ENCODE results near the gene MED23.

MED23 gene, protein sequence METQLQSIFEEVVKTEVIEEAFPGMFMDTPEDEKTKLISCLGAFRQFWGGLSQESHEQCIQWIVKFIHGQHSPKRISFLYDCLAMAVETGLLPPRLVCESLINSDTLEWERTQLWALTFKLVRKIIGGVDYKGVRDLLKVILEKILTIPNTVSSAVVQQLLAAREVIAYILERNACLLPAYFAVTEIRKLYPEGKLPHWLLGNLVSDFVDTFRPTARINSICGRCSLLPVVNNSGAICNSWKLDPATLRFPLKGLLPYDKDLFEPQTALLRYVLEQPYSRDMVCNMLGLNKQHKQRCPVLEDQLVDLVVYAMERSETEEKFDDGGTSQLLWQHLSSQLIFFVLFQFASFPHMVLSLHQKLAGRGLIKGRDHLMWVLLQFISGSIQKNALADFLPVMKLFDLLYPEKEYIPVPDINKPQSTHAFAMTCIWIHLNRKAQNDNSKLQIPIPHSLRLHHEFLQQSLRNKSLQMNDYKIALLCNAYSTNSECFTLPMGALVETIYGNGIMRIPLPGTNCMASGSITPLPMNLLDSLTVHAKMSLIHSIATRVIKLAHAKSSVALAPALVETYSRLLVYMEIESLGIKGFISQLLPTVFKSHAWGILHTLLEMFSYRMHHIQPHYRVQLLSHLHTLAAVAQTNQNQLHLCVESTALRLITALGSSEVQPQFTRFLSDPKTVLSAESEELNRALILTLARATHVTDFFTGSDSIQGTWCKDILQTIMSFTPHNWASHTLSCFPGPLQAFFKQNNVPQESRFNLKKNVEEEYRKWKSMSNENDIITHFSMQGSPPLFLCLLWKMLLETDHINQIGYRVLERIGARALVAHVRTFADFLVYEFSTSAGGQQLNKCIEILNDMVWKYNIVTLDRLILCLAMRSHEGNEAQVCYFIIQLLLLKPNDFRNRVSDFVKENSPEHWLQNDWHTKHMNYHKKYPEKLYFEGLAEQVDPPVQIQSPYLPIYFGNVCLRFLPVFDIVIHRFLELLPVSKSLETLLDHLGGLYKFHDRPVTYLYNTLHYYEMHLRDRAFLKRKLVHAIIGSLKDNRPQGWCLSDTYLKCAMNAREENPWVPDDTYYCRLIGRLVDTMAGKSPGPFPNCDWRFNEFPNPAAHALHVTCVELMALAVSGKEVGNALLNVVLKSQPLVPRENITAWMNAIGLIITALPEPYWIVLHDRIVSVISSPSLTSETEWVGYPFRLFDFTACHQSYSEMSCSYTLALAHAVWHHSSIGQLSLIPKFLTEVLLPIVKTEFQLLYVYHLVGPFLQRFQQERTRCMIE (N-terminal part only)

DNA sequence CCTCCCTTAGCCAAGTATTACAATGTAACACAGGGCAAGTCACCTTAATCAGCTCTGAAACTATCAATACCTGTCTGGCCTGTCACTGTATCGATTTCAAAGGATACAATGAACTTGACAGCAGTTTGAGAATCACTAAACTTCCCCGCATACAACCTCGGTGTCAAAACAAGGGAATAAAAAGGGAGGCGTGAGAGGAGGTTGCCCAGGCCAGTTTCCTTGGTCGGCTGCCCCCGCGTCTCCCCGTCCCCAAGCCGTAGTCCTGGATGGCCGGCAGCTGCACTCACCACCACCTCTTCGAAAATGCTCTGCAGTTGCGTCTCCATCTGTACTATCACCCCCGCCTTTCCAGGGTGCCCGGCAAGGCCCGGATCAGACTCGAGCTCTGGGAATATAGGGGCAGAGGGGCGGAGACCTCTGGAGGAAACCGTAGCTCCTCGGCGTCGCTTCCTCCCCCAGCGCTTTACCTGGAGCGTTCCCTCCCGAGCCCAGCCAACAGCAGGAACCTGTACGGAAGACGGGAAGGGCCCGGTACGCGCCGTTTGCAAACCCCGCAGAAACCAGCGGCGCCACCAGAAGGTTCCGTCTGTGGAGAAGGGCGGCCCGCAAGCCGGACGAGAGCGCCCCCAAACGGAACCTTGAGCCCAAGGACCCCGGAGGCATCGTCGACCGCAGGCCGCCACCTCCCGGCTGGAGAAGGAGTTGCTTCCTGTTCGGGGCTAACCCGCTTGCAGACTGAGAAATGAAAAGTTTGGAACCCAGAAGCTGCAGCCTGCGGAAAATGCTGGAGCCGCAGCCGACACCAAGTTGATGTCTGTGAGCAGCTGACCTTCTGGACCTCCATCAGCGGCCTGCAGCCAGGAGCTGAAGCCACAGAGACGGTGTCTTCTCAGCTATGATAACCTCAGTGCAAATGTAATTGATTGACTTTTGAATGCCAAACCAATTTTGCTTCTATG lies at the start of gene MED23:
Gene MED23, minus strand, starts transcription at position 519 of the 959 bp plus-strand sequence. Its CDS starts 193 bp downstream, at position 326.
- in situ Hi-C loops (cut with HindIII; ENCODE audit: low sequenced_read_pairs): no loop called here

DNA sequence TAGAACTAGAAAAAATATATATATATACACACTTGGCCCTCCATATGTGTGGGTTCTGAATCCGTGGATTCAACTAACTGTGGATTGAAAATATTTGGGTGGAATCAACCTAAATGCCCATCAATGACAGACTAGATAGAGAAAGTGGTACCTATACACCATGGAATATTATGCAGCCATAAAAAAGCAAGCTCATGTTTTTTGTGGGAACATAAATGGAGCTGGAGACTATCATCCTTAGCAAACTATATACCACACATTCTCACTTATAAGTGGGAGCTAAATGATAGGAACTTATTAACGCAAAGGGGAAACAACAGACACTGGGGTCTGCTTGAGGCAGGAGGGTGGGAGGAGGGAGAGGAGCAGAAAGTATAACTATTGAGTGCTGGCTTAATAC lies 45.1 kb upstream of the MED23 start:
- in situ Hi-C loops (cut with HindIII; ENCODE audit: low sequenced_read_pairs): no loop called here

DNA sequence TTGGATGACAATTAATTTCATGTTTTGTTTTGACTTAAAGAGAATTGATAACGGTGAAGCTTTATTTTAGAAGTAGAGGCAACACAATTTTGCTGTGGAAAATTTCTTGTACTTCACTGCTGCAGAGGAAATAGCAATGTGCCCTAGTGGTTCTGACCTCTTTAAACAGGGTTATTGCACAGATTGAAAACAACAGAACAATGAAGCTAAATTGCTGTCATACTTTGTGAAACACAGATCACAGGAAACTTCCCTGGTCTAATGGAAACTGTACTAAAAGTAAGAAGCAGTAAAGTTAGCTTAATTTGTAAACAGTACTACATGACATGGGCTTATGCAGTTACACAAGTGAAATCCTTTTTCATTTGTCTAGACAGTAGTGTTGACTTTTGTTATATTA lies 41.8 kb upstream of the MED23 start:
- in situ Hi-C loops (cut with HindIII; ENCODE audit: low sequenced_read_pairs): no loop called here

DNA sequence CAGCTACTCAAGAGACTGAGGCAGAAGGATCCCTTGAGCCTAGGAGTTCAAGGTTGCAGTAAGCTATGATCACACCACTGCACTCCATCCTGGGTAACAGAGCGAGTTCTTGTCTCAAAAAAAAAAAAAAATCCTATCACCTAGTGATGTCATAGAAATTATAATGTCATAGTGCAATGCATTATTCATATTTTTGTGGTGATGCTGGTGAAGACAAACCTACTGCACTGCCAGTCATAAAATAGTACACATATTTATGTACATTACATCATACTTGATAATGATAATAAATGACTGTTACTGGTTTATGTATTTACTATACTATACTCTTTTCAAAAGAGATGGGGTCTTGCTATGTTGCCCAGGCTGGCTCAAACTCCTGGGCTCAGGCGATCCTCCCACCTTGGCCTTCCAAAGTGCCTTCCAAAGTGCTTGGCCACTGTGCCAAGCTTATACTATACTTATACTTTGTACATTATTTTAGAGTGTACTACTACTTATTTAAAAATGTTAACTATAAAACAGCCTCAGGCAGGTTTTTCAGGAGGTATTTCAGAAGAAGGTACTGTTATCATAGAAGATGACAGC lies 35.6 kb upstream of the MED23 start:
- in situ Hi-C loops (cut with HindIII; ENCODE audit: low sequenced_read_pairs): no loop called here

DNA sequence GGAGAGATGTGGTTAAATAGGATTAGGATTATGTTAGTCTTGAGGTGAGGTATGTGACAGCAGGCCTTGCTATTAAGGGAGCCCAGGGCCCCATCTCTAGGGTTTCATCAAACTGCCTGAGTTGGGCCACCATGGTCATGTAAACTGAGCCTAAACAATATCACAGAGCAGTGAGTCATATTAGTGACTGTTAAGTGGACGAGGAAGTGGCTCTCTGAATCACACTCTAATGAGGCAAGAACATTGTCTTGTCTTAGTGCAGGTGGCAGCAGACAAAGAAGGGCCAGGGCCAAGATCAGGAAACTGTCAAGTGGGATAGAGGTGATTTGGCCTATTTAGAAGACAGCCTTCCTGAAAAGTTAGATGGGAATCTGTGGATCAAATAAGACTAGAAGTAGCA lies 32.2 kb upstream of the MED23 start:
- in situ Hi-C loops (cut with HindIII; ENCODE audit: low sequenced_read_pairs): no loop called here

DNA sequence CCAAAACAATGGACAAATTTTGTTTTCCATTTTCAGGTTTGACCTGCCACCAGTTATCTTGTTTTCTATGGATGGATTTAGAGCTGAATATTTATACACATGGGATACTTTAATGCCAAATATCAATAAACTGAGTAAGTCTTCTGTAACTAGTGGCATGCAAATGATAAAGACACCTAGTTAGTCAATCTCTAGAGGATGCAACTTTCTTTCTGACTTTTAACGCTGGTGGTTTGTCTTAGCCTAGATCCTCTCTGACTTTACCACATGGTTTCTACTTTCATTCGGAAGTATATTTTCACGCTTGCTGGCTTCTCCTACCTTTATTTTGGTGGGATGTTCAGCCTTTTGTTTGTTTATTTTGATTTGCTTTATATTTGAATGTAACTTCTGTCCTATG lies 30.2 kb upstream of the MED23 start:
- in situ Hi-C loops (cut with HindIII; ENCODE audit: low sequenced_read_pairs): no loop called here

DNA sequence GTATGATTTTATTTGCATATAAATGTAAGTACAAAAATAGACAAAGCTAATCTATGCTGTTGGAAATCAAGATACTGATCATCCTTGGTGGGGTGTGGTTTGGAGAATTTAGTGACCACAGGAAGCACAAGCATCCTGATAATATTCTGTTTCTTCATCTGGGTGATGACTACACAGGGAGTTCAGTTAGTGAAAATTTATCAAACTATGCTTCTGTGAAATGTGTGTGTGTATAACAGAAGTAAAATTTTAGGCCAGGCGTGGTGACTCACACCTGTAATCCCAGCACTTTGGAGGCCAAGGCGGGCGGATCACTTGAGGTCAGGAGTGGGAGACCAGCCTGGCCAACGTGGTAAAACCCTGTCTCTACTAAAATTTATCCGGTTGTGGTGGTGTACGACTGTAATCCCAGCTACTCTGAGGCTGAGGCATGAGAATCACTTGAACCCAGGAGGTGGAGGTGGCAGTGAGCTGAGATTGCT lies 29.6 kb upstream of the MED23 start:
- in situ Hi-C loops (cut with HindIII; ENCODE audit: low sequenced_read_pairs): no loop called here

DNA sequence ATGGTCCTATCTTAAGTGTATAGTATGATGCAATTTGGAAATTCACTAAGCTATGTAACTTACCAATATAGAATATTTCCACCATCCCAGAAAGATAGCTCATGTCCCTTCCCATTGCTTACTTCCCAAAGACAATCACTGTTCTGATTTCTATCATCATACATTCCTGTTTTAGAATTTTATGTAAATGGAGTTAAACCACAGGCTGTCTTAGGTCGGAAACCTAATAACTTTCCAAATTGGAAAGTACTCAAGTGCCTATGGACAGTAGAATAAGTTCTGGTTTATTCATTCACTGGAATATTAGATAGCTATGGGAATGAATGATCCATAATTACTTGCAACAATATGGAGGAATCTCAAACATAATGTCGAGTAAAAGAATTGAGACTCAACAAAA lies 29.2 kb upstream of the MED23 start:
- in situ Hi-C loops (cut with HindIII; ENCODE audit: low sequenced_read_pairs): no loop called here

DNA sequence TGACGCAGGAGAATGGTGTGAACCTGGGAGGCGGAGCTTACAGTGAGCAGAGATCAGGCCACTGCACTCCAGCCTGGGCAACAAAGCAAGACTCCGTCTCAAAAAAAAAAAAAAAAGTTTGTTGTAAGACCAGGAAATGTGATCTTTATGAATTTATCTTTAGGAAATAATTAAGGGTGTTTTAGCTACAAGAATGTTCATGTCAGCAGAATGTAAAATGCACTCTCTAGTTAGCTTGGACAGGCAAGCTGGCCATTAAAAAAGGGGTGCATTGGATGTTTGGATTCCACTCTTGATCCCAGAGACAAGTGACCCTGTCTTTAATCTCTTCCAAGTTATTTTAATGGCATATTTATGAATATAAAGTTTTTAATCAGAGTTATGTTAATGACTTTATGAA lies 28.6 kb upstream of the MED23 start:
- in situ Hi-C loops (cut with HindIII; ENCODE audit: low sequenced_read_pairs): no loop called here

DNA sequence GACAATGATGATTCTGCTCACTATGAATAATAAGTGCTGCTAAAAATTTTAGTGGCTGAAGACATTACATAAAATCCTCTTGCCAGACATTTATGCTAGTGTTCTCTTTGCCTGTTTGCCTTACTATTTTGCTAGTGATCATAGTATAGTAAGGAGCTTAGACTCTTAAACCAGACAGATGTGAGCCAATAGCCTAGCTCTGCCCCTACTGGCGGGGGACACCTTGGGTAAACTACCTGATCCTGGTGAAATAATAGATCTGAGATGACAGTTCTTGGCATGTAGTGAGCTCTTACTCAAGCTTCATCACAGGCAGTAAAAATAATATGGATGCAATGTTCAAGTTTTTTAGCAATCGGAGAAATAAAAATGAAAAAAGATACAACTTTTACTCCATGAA lies 27.9 kb upstream of the MED23 start:
- in situ Hi-C loops (cut with HindIII; ENCODE audit: low sequenced_read_pairs): no loop called here

DNA sequence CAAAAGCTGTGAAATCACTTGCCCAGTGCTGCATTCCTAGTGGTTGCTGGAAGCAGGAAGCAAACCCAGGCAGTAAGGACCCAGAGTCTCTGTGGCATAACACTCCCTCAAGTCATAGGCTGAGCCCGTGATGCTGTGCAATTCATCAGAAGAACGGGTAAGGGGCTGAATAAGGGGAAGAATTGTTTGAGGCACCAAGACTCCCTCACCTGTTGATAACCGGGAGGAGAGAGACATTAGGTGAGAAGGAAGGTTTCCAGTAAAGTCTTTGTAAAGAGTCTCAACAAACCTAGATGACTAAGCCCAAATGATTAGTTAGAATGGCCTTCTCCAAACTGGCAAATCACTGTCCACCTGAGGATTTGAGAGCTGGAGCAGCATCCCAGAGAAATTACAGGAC lies 27.3 kb upstream of the MED23 start:
- in situ Hi-C loops (cut with HindIII; ENCODE audit: low sequenced_read_pairs): no loop called here

DNA sequence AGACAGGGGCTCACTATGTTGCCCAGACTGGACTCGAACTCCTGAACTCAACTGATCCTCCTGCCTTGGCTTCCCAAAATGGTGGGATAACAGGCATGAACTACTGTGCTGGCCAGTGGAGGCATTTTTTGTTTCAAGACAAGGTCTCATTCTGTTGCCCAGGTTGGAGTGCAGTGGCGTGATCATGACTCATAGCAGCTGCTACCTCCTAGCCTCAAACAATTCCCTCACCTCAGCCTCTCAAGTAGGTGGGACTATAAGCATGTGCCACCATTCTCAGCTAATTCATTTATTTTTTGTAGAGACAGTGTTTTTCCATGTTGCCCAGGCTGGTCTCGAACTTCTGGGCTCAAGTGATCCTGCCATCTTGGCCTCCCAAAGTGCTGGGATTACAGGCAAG lies 26.3 kb upstream of the MED23 start:
- in situ Hi-C loops (cut with HindIII; ENCODE audit: low sequenced_read_pairs): no loop called here

DNA sequence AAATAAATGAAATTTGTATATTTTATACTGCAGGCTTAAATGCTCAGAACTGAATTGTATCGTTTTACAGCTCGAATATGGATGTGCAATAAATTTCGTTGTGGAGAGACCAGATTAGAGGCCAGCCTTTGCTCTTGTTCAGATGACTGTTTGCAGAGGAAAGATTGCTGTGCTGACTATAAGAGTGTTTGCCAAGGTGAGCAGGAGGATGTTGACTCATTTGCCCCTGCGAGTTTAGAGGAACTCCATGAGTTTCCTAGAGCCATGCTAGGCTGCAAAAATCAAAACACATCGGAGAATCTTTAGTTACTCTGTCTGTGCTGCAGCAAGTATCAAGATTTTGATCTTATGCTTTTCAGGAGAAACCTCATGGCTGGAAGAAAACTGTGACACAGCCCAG lies 24.4 kb upstream of the MED23 start:
- in situ Hi-C loops (cut with HindIII; ENCODE audit: low sequenced_read_pairs): no loop called here

DNA sequence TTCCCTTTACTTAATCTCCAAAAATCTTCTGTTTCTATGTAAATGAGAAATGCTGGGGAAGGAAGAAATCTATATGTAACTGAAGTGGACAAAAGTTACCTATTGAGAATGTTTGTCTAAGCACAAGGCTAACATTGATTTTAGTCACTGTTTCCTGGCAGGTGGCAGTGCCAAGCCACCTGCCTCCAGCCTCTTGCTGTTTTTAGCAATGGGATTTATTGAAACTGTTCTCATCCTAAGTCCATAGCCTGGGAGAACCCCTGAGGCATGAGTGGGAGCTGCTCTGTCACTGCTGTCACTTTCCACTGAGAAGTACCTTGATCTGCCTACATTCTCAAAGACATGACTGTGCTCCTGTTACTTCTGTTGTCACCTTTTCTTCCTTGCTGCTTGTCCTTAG lies 23.7 kb upstream of the MED23 start:
- in situ Hi-C loops (cut with HindIII; ENCODE audit: low sequenced_read_pairs): no loop called here

DNA sequence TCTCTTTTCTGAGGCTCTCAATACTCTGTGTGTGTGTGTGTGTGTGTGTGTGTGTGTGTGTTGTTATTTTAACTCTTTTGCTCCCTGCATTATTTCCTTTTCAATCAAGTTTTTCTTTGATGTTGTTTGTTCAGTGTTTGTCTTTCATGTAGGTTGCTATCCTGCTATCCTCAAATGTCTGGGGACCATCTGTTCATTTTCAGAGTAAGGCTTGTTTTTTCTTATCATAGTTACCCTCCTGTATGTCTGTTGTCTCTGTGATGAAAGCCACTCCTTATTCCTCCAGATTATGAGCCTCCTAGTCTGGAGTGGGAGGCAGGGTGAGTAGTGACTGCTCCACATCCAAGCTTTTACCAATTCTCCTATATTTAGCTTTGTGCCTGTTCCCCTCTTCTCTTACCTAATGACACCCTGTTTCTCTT lies 18.2 kb upstream of the MED23 start:
- in situ Hi-C loops (cut with HindIII; ENCODE audit: low sequenced_read_pairs): no loop called here

DNA sequence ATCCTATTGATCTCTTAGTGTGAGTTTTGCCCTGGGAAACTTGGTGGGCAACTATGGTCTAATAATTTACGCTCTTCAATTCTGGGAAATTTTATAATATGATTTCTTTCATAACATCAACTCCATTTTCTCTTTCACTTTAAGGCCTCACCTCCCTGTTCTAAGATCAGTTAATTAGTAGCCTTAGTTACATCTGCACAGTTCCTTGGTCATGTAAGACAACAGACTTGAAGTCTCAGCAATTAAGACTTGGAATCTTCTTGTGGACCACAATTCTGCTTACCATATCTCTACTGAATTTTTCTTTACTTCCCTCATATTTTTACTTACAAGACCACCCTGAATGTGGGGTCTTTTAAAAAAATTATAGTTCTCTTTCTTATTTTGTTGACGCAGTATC lies 17.8 kb upstream of the MED23 start:
- in situ Hi-C loops (cut with HindIII; ENCODE audit: low sequenced_read_pairs): no loop called here

DNA sequence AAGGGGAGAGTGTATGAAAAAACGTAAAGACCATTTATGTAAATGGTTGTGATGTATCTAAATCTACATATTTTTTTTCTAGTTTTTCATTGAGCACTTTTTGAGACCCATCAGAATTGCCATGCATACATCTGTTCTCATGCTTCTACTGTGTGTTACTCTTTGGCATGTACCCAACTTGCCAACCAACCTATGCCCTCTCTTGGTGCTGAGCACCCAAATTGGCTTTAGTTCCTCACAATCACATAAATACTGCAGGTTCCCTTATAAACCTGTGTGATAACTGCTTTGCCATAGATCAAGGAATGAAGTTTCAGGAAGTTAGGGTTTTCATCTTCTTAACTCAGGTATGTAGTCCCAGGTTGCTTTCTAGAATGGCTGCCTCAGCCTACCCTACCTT lies 16.9 kb upstream of the MED23 start:
- in situ Hi-C loops (cut with HindIII; ENCODE audit: low sequenced_read_pairs): no loop called here

DNA sequence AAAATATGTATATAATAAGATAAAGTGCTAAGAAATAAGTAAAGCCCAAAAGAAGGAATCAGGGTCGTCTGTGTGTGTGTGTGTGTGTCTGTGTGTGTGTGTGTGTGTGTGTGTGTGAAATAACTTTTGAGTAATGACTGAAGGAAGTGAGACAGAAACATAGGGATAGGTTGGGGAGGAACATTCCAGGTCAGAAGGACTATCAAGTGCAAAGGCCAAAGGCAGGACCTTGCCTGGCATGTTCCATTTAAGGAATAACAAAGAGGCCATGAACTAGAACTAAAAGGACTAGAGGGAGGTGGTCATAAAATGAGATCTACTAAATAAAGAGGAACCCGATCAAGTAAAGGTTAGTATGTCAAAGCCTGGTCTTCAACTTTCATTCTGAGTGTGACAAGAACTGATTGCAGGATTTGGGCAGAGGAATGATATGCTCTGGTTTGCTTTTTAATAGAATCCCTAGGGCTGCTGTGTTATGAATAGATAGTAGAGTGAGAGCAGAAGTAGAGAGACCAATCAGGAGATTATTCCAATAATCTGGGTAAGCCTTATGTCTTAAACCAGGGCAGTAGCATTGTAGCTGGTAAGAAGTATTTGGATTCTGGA lies 15.9 kb upstream of the MED23 start:
- in situ Hi-C loops (cut with HindIII; ENCODE audit: low sequenced_read_pairs): no loop called here

DNA sequence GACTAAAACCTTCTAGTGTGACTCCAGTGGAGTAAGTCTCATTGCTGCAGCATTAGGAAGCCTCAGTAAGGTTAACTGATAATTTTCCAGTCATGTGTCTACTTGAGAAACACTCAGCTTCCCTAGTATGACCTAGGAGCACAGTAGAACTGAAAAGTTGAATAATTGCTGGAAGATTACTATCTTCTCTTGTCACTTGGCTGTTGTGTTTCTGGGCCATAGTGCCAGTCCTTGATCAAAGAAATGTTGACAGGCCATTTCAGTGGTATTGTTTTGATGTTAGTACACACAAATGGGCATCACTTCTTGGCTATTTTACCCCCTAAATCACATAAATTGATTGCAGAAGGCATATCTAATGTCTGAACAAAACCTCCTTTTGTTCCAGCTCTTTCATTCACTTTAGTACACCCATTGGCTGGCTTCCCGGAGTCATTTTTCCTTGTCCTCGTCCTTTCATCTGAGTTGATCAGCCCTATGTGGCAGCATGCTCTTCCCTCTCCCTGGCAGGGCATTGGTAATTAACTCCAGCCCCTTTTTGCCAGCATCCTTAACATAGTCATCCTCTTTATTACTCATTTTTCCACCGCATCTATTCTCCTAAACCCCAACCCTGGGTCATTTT lies 15.1 kb upstream of the MED23 start:
- in situ Hi-C loops (cut with HindIII; ENCODE audit: low sequenced_read_pairs): no loop called here

All from DLD1 (cell line).